Measurements from ENCODE around the gene C1orf52. TPM values are rescaled to one million over a fixed set of nuclear protein-coding genes. Genes with fewer than 3 reads are reported as not detected.
A peak's percentile ranks its signal among the peaks of the same experiment; 100 is the strongest.

Gene C1orf52
- total and polyA plus RNA-seq, 2 of the 13 experiments (the other 11 are each of a cell fraction or from before 2014, with no cell fraction given) = 19.4 to 27.4 TPM

- TF ChIP-seq ZNF574 (CRISPR knock-in tag; IDR thresholded peaks at IDR 0.05) = peak; percentile 53
- no peak for TF ChIP-seq ZNF512B (CRISPR knock-in tag; IDR thresholded peaks at IDR 0.05; ENCODE audit: borderline replicate concordance)
- TF ChIP-seq EP300 (IDR thresholded peaks at IDR 0.05; ENCODE audit: low read depth in 2 of 2, low read length in 2 of 2) = no peak
- no peak for TF ChIP-seq EP300 (CRISPR knock-in tag; IDR thresholded peaks at IDR 0.05; ENCODE audit: borderline replicate concordance)
- TF ChIP-seq ZNF564 (CRISPR knock-in tag; IDR thresholded peaks at IDR 0.05) = peak; percentile 22; the same call in 1 of the 2 replicates
- TF ChIP-seq THAP11 (CRISPR knock-in tag; IDR thresholded peaks at IDR 0.05) = no peak
- no peak for TF ChIP-seq MEIS1 (CRISPR knock-in tag; IDR thresholded peaks at IDR 0.05; ENCODE audit: borderline replicate concordance)
- no peak for TF ChIP-seq NFRKB (IDR thresholded peaks at IDR 0.05)
- TF ChIP-seq RCOR2 (CRISPR knock-in tag; IDR thresholded peaks at IDR 0.05) = no peak
- peak; percentile 35 for TF ChIP-seq HNRNPK (IDR thresholded peaks at IDR 0.05; ENCODE audit: low read depth, low read length, poor library complexity, severe bottlenecking)
- TF ChIP-seq ZNF282 (IDR thresholded peaks at IDR 0.05; ENCODE audit: partially characterized antibody) = no peak
- TF ChIP-seq ZNF678 (CRISPR knock-in tag; IDR thresholded peaks at IDR 0.05) = no peak
- TF ChIP-seq TOPORS (CRISPR knock-in tag; IDR thresholded peaks at IDR 0.05) = no peak; the same call in 1 of the 2 replicates
- TF ChIP-seq ZNF780A (CRISPR knock-in tag; IDR thresholded peaks at IDR 0.05) = no peak
- no peak for TF ChIP-seq ZNF121 (CRISPR knock-in tag; IDR thresholded peaks at IDR 0.05)
- TF ChIP-seq CERS6 (CRISPR knock-in tag; IDR thresholded peaks at IDR 0.05) = no peak
- no peak for TF ChIP-seq ETV6 (CRISPR knock-in tag; conservative IDR thresholded peaks at IDR 0.05)
- 0 out of 2 replicates have a peak, but pooled peaks have one; percentile 14 for TF ChIP-seq ZNF691 (CRISPR knock-in tag; IDR thresholded peaks at IDR 0.05; ENCODE audit: borderline replicate concordance, low read depth)
- TF ChIP-seq ONECUT2 (CRISPR knock-in tag; IDR thresholded peaks at IDR 0.05) = no peak
- TF ChIP-seq ZNF205 (CRISPR knock-in tag; IDR thresholded peaks at IDR 0.05) = no peak
- no peak for TF ChIP-seq CBFB (CRISPR knock-in tag; IDR thresholded peaks at IDR 0.05)
- TF ChIP-seq CCDC6 (CRISPR knock-in tag; IDR thresholded peaks at IDR 0.05) = no peak; the same call in 1 of the 2 replicates
- TF ChIP-seq MED13 (CRISPR knock-in tag; IDR thresholded peaks at IDR 0.05) = no peak
Measured at GRCh38 chr1:85201340-85202091, 57.9 kb downstream of the C1orf52 start (continued).

Measured in HepG2 (cell line).